GM10248 (cell line): ENCODE data around the gene SYMPK.

Experiments
- CTCF ChIA-PET: fragments of 300-600 bp; sonication (Branson Sonifier 250); formaldehyde crosslinking; extraction: SDS; loops from one replicate; lab custom pipeline; 2021; ENCODE audit warnings: antibody characterized with exemption; lab: Yijun Ruan, JAX
- POLR2A ChIA-PET: fragments of 350-650 bp; sonication (Branson Sonifier 250); formaldehyde crosslinking; extraction: SDS; loops from one replicate; lab custom pipeline; 2020; ENCODE audit warnings: antibody characterized with exemption; lab: Yijun Ruan, JAX
- DNase-seq: peaks from one replicate; pipeline ENCODE4 v3.0.0; 2012; ENCODE audit errors: extremely low spot score
- CTCF ChIP-seq: IDR thresholded peaks from 2 replicates; pipeline ENCODE4 v1.5.1; 2012; ENCODE audit warnings: mild to moderate bottlenecking, low read depth; ENCODE audit errors: extremely low read depth, missing control alignments, control extremely low read depth

The SYMPK gene

GRCh38 chr19:45794627-45795026, 68.3 kb downstream of the SYMPK start:
- CTCF ChIA-PET, result interaction anchor here (0.7 to 8.0 kb wide), 7 partner anchors 13 to 356 kb away, joined by 3 to 77 read pairs (median 5); partner anchors contain the start of genes DMPK and SIX5
- DNase-seq, result no peak
- POLR2A ChIA-PET, result interaction anchor here (1.0 kb wide), 1 partner anchor 18 kb away, joined by 3 read pairs; no protein-coding TSS in a partner anchor
- TF ChIP-seq CTCF, result no peak

GRCh38 chr19:45793876-45794275, 69.1 kb downstream of the SYMPK start:
- POLR2A ChIA-PET, result no interaction called here
- CTCF ChIA-PET, result interaction anchor here (1.5 to 8.0 kb wide), 4 partner anchors 12 to 24 kb away, joined by 5 to 77 read pairs (median 18); partner anchors contain the start of genes DMPK and SIX5
- no peak for TF ChIP-seq CTCF
- no peak for DNase-seq

- no peak for TF ChIP-seq CTCF
- CTCF ChIA-PET, result interaction anchor here (1.0 to 8.0 kb wide), 4 partner anchors 9 to 23 kb away, joined by 4 to 77 read pairs (median 12); partner anchors contain the start of genes DMPK and SIX5
- no peak for DNase-seq
- POLR2A ChIA-PET, result interaction anchor here (0.6 kb wide), 1 partner anchor 24 kb away, joined by 3 read pairs; the partner anchor contains the start of gene SIX5
Observed at GRCh38 chr19:45793178-45793564, 69.8 kb downstream of the SYMPK start.

- POLR2A ChIA-PET, result interaction anchor here (0.6 kb wide), 1 partner anchor 23 kb away, joined by 3 read pairs; the partner anchor contains the start of gene SIX5
- no peak for TF ChIP-seq CTCF
- DNase-seq, result peak; percentile 99
- CTCF ChIA-PET, result interaction anchor here (1.0 to 8.0 kb wide), 5 partner anchors 10 to 24 kb away, joined by 4 to 77 read pairs (median 8); partner anchors contain the start of genes DMPK and SIX5
Observed at GRCh38 chr19:45792470-45793177, 70.3 kb downstream of the SYMPK start, which contains the start of gene DMWD. TSS of gene DMWD (minus strand) at chr19:45792845. CDS start at chr19:45792756, 89 bp downstream.

- POLR2A ChIA-PET, result no interaction called here
- no peak for TF ChIP-seq CTCF
- no peak for DNase-seq
Observed at GRCh38 chr19:45791744-45792469, 71.0 kb downstream of the SYMPK start.

GRCh38 chr19:45790942-45791341, 72.0 kb downstream of the SYMPK start:
- CTCF ChIA-PET, result interaction anchor here (2.7 to 8.0 kb wide), 4 partner anchors 9 to 26 kb away, joined by 8 to 77 read pairs (median 17); partner anchors contain the start of genes DMPK and SIX5
- TF ChIP-seq CTCF, result no peak
- no peak for DNase-seq
- POLR2A ChIA-PET, result no interaction called here

More at GRCh38 chr19:45791744-45792469, 71.0 kb downstream of the SYMPK start:
- CTCF ChIA-PET, result interaction anchor here (1.4 to 8.0 kb wide), 4 partner anchors 10 to 25 kb away, joined by 4 to 77 read pairs (median 13); partner anchors contain the start of genes DMPK and SIX5
